Cortex of kidney (tissue), 1 donor: ENCODE results near the gene MGAT5B.
"Not testable (repeated sequence)": the region's sequence is repeated elsewhere in the genome, so short reads cannot be mapped to it uniquely, and the experiment has no call there.

ENCODE experiments used
- DNase-seq: peaks from one replicate; lab custom pipeline; 2025; lab: John Stamatoyannopoulos, UW

MGAT5B gene

GRCh38 chr17:76868176-76868668 lies at the start of gene MGAT5B:
Gene MGAT5B, plus strand, starts transcription at chr17:76868404. Its CDS starts 626 bp downstream, at chr17:76869030.
- no peak for DNase-seq

- DNase-seq = no peak
Observed at GRCh38 chr17:76820039-76820438, 48.2 kb upstream of the MGAT5B start.

GRCh38 chr17:76820561-76820960 lies 47.6 kb upstream of the MGAT5B start:
- DNase-seq = no peak

GRCh38 chr17:76822184-76822778 lies 45.9 kb upstream of the MGAT5B start:
- DNase-seq = no peak

- DNase-seq = no peak
Observed at GRCh38 chr17:76824093-76824492, 44.1 kb upstream of the MGAT5B start.

- DNase-seq = no peak
Observed at GRCh38 chr17:76826330-76827068, 41.7 kb upstream of the MGAT5B start.

GRCh38 chr17:76827736-76828135 lies 40.5 kb upstream of the MGAT5B start:
- no peak for DNase-seq

GRCh38 chr17:76830987-76831715 lies 37.1 kb upstream of the MGAT5B start:
- no peak for DNase-seq

GRCh38 chr17:76833034-76833644 lies 35.1 kb upstream of the MGAT5B start:
- no peak for DNase-seq

- DNase-seq = no peak
Observed at GRCh38 chr17:76833747-76834146, 34.5 kb upstream of the MGAT5B start.

- DNase-seq = no peak
Observed at GRCh38 chr17:76834870-76835269, 33.3 kb upstream of the MGAT5B start.

GRCh38 chr17:76840443-76840767 lies 27.8 kb upstream of the MGAT5B start:
- DNase-seq = no peak

- DNase-seq = no peak
Observed at GRCh38 chr17:76840884-76841775, 27.1 kb upstream of the MGAT5B start.

- no peak for DNase-seq
Observed at GRCh38 chr17:76841776-76842405, 26.3 kb upstream of the MGAT5B start.

- not testable (repeated sequence) for DNase-seq
Observed at GRCh38 chr17:76843068-76843467, 25.1 kb upstream of the MGAT5B start.

GRCh38 chr17:76843703-76844484 lies 24.3 kb upstream of the MGAT5B start:
- no peak for DNase-seq

GRCh38 chr17:76844485-76844829 lies 23.7 kb upstream of the MGAT5B start:
- DNase-seq = no peak

GRCh38 chr17:76844846-76845245 lies 23.4 kb upstream of the MGAT5B start:
- DNase-seq = no peak

GRCh38 chr17:76845541-76846017 lies 22.6 kb upstream of the MGAT5B start:
- no peak for DNase-seq

GRCh38 chr17:76847031-76847430 lies 21.2 kb upstream of the MGAT5B start:
- DNase-seq = no peak
